Parathyroid adenoma (tissue), 2 donors: Measurements from ENCODE around the gene PTPN1.

Experiments used
- H2AFZ ChIP-seq: fragments of 300-600 bp; sonication (generic); one replicate; pipeline ENCODE4 v1.7.0; 2017; ENCODE audit warnings: antibody characterized with exemption, mild to moderate bottlenecking
- H3K27ac ChIP-seq: fragments of 300-600 bp; sonication (generic); one replicate; pipeline ENCODE4 v1.7.0; 2017
- H3K27me3 ChIP-seq: fragments of 300-600 bp; sonication (generic); one replicate; pipeline ENCODE4 v1.7.0; 2017; ENCODE audit warnings: low read length; ENCODE audit not compliant: control insufficient read depth, insufficient read depth
- H3K36me3 ChIP-seq: fragments of 300-600 bp; sonication (generic); one replicate; pipeline ENCODE4 v1.7.0; 2017; ENCODE audit warnings: low read length; ENCODE audit not compliant: control insufficient read depth, insufficient read depth
- H3K4me1 ChIP-seq: fragments of 300-600 bp; sonication (generic); one replicate; pipeline ENCODE4 v1.7.0; 2017; ENCODE audit warnings: control low read depth
- H3K4me2 ChIP-seq: fragments of 300-600 bp; sonication (generic); one replicate; pipeline ENCODE4 v1.7.0; 2017; ENCODE audit warnings: low read length
- H3K4me3 ChIP-seq: fragments of 300-600 bp; sonication (generic); one replicate; pipeline ENCODE4 v1.7.0; 2017; ENCODE audit warnings: low read depth, low read length
- H3K79me2 ChIP-seq: fragments of 300-600 bp; sonication (generic); one replicate; pipeline ENCODE4 v1.7.0; 2017; ENCODE audit warnings: control low read depth
- H3K9ac ChIP-seq: fragments of 300-600 bp; sonication (generic); one replicate; pipeline ENCODE4 v1.7.0; 2017; ENCODE audit warnings: mild to moderate bottlenecking
- H3K9me3 ChIP-seq: fragments of 300-600 bp; sonication (generic); one replicate; pipeline ENCODE4 v1.7.0; 2017; ENCODE audit warnings: low read length; ENCODE audit not compliant: control insufficient read depth
- TF ChIP-seq, protein P1 (sequence below): fragments of 300-600 bp; sonication (generic); IDR thresholded peaks from one replicate; pipeline ENCODE4 v1.7.0; 2017; ENCODE audit warnings: antibody characterized with exemption, mild to moderate bottlenecking
- donor health status: primary hyperparathyroidism.

PTPN1 gene

DNA sequence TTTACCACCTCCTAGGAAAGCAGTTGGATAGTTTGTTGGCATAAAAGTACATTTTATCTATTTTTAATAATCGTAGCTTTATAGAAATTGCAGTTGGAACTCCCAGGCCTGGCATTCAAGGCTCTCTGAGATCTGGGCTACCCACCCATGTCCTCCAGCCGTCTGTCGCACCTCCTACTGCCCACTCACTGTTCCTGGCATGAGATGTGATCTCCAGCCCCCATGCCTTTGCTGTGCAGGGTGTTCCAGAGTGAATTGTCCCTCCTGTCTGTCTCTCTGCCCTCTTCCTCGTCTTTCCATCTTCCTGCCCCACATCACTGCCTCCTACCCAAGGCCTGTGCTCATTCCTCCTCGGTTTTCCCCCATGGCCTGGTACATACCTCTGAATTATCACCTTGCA, 50.7 kb downstream of the PTPN1 start:
- H3K9me3 ChIP-seq: no peaks in the 10 kb centered on the region
- H3K4me2 ChIP-seq: no peak overlapping the region
- H3K79me2 ChIP-seq: peaks cover 66% of the 10 kb centered on the region
- TF ChIP-seq, protein P1, sequence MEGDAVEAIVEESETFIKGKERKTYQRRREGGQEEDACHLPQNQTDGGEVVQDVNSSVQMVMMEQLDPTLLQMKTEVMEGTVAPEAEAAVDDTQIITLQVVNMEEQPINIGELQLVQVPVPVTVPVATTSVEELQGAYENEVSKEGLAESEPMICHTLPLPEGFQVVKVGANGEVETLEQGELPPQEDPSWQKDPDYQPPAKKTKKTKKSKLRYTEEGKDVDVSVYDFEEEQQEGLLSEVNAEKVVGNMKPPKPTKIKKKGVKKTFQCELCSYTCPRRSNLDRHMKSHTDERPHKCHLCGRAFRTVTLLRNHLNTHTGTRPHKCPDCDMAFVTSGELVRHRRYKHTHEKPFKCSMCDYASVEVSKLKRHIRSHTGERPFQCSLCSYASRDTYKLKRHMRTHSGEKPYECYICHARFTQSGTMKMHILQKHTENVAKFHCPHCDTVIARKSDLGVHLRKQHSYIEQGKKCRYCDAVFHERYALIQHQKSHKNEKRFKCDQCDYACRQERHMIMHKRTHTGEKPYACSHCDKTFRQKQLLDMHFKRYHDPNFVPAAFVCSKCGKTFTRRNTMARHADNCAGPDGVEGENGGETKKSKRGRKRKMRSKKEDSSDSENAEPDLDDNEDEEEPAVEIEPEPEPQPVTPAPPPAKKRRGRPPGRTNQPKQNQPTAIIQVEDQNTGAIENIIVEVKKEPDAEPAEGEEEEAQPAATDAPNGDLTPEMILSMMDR: no peak
- no peaks in the 10 kb centered on the region for H3K27me3 ChIP-seq
- no peak overlapping the region for H3K9ac ChIP-seq
- H3K4me3 ChIP-seq: no peak overlapping the region
- no peak overlapping the region for H3K27ac ChIP-seq
- no peak overlapping the region for H2AFZ ChIP-seq
- peaks cover 16% of the 10 kb centered on the region for H3K4me1 ChIP-seq
- H3K36me3 ChIP-seq: no peaks in the 10 kb centered on the region

DNA sequence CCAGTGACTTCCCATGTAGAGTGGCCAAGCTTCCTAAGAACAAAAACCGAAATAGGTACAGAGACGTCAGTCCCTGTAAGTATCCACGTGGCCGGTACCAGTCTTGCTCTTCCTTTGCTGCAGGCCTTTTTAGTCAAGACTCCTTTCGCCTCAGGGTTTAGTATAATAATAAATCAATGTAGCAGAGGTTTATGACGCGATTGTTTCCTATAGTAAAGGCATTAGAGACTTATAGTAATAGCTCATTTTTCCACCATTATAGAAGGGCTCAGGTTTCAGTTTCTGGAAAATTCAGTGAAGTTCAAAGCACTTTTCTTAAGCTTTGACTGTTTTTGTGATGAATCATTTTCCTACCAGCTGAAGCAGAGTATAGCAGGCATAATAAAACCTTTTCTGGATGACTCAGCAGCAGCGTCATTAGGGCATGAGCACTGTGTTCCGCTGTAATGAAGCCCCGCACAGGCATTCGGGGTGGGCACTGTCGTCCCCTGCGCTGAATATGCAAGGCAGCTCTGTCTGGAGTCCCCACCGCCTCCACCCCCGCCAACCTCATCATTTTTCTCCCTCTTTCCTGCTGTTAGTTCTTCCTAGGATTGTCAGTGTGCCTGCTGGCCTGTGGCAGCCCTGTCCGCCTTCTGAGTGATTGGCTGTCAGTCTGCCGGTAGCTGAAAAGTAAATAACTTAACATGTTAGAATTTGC, 51.3 kb downstream of the PTPN1 start:
- Histone ChIP-seq H3K79me2 (peaks cover 68% of the 10 kb centered on the region), H3K36me3 (no peaks in the 10 kb centered on the region), H3K27ac (no peak overlapping the region), H2AFZ (no peak overlapping the region), H3K4me3 (no peak overlapping the region), H3K9ac (no peak overlapping the region), H3K9me3 (no peaks in the 10 kb centered on the region), H3K4me2 (no peak overlapping the region), H3K27me3 (no peaks in the 10 kb centered on the region), H3K4me1 (peaks cover 16% of the 10 kb centered on the region)
- TF ChIP-seq, protein P1: no peak

DNA sequence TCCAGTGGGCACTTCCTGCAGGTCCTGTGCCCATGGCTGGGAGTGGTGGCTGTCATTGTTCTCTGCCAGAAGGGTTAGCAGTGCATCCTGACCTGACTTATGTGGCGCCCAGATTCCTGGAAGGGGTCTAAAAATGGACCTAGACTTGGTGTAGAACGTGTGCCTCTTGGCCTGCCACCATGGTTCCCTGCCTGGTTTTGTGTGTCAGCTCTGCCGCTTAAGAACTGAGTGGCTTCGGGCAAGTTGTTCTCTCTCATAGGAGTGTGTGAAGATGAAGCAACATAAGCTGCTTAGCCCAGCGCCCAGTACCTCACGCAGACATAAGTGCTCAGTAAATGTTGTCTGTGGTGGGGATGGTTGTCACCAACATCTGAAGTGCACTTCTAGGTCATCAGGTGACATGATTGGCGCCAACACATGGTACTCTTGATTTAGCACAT, 52.1 kb downstream of the PTPN1 start:
- Histone ChIP-seq H3K36me3 (no peaks in the 10 kb centered on the region), H3K27me3 (no peaks in the 10 kb centered on the region), H3K79me2 (peaks cover 70% of the 10 kb centered on the region), H3K9me3 (no peaks in the 10 kb centered on the region), H3K9ac (no peak overlapping the region), H3K4me2 (no peak overlapping the region), H3K27ac (no peak overlapping the region), H3K4me3 (no peak overlapping the region), H3K4me1 (peaks cover 16% of the 10 kb centered on the region), H2AFZ (no peak overlapping the region)
- TF ChIP-seq, protein P1: no peak

DNA sequence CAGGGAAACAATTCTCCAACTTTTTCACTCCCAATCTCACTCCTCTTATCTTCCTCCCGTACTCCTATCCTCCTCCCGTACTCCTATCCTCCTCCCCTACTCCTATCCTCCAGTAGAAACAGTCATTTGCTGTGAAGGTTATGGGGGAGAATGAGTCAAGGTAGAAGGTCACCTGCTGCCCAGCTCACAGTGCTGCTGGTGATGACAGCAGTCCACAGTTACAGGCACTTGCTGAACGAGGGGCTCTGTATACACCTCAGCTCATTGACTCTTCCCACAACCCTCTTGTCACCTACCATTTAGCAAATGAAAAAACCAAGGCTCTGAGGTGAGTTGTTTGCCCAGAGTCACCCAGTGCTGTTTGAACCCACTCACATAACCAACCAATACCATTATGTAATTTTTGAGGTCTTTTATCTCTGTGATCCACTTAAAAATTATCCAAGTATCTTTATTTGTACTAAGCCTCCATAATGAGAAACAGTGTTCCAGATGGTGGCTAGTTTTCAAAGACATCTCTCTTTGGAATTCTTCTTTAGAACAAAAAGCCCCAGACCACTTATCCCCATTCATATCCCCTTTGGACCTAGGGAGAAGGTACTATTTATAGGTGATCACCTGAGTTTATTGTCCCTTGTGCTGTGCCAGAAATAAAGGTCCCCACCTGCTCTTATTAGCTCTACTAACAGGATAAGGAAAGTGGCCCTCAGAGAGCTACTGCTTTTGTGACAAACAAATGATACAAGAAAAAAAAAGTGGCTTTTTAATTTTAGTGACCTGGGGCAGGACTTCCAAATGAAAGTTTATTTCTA, 53.2 kb downstream of the PTPN1 start:
- no peak overlapping the region for H3K4me2 ChIP-seq
- H3K27ac ChIP-seq: no peak overlapping the region
- no peaks in the 10 kb centered on the region for H3K27me3 ChIP-seq
- TF ChIP-seq, protein P1: no peak
- no peak overlapping the region for H3K9ac ChIP-seq
- H3K79me2 ChIP-seq: peaks cover 68% of the 10 kb centered on the region
- no peak overlapping the region for H3K4me3 ChIP-seq
- no peaks in the 10 kb centered on the region for H3K9me3 ChIP-seq
- H3K36me3 ChIP-seq: no peaks in the 10 kb centered on the region
- H2AFZ ChIP-seq: no peak overlapping the region
- H3K4me1 ChIP-seq: peaks cover 16% of the 10 kb centered on the region
